H1 (cell line): Measurements from ENCODE around the gene DRC1. TPM values are rescaled to one million over a fixed set of nuclear protein-coding genes. Genes with fewer than 3 reads are reported as not detected.

ENCODE experiments used
- CTCF ChIA-PET: fragments of 300-600 bp; sonication (Branson Sonifier 250); formaldehyde crosslinking; loops from one replicate; lab custom pipeline; 2021; ENCODE audit not compliant: partially characterized antibody; lab: Charles Lee
- POLR2A ChIA-PET: fragments of 300-600 bp; sonication (Branson Sonifier 250); formaldehyde crosslinking; loops from one replicate; lab custom pipeline; 2021; ENCODE audit warnings: inconsistent platforms; ENCODE audit not compliant: partially characterized antibody; lab: Charles Lee
- DNase-seq, 2 experiments: peaks; one replicate each; pipeline versions ENCODE4 v3.0.0 to v3.0.0-alpha.2; 2010 to 2022; ENCODE audit warnings: low spot score in 2 of 2, low read depth in 1 of 2, mixed read lengths in 1 of 2
- FAIRE-seq: peaks from 2 replicates; lab custom pipeline; 2011; peaks lifted over from hg19 to GRCh38; lab: Jason Lieb, UNC
- H2AFZ ChIP-seq: 2 replicates; pipeline ENCODE4 v1.8.1; 2012; ENCODE audit warnings: low read length, inconsistent platforms
- H2AK5ac ChIP-seq: 2 replicates; pipeline ENCODE4 v1.6.1; 2013; ENCODE audit warnings: low read depth, low read length
- H2BK120ac ChIP-seq: replicated peaks from 2 replicates; pipeline ENCODE3; 2013; ENCODE audit warnings: low read depth, low read length, inconsistent platforms
- H2BK12ac ChIP-seq: 2 replicates; pipeline ENCODE4 v1.6.1; 2013; ENCODE audit warnings: low read depth, low read length
- H2BK15ac ChIP-seq: 2 replicates; pipeline ENCODE4 v1.6.1; 2013; ENCODE audit warnings: low read length
- H2BK20ac ChIP-seq: 2 replicates; pipeline ENCODE4 v1.6.1; 2013; ENCODE audit warnings: low read length
- H2BK5ac ChIP-seq: 2 replicates; pipeline ENCODE4 v1.6.1; 2013; ENCODE audit warnings: low read depth, low read length
- H3K14ac ChIP-seq: 2 replicates; pipeline ENCODE4 v1.6.1; 2013; ENCODE audit warnings: inconsistent platforms; ENCODE audit not compliant: insufficient read length
- H3K18ac ChIP-seq: 2 replicates; pipeline ENCODE4 v1.6.1; 2013; ENCODE audit warnings: low read length; ENCODE audit errors: extremely low read depth
- H3K23ac ChIP-seq: 2 replicates; pipeline ENCODE4 v1.6.1; 2013; ENCODE audit warnings: inconsistent platforms; ENCODE audit not compliant: insufficient read length
- H3K23me2 ChIP-seq: 2 replicates; pipeline ENCODE4 v1.6.1; 2013; ENCODE audit warnings: low read depth, low read length
- H3K27ac ChIP-seq: 2 replicates; pipeline ENCODE4 v1.6.1; 2011; ENCODE audit warnings: low read depth, low read length, inconsistent platforms
- H3K27me3 ChIP-seq, 4 experiments: replicated peaks in 1 of 4; 1 replicate in 1 of 4; 2 replicates in 3 of 4; pipeline versions ENCODE4 v1.6.1 to v1.8.1; 2011 to 2013; ENCODE audit warnings: low read length in 3 of 4, mild to moderate bottlenecking in 3 of 4, inconsistent platforms in 2 of 4, mixed read lengths in 2 of 4, moderate library complexity in 1 of 4; ENCODE audit not compliant: control insufficient read depth in 3 of 4, insufficient read depth in 3 of 4; ENCODE audit errors: extremely low read depth in 1 of 4
- H3K36me3 ChIP-seq, 4 experiments: 2 replicates each; pipeline versions ENCODE4 v1.6.1 to v1.8.1; 2011 to 2013; ENCODE audit warnings: mild to moderate bottlenecking in 4 of 4, low read length in 3 of 4, moderate library complexity in 2 of 4, control low read depth in 1 of 4, inconsistent platforms in 1 of 4; ENCODE audit not compliant: insufficient read depth in 4 of 4, control insufficient read depth in 2 of 4
- H3K4ac ChIP-seq: replicated peaks from 2 replicates; pipeline ENCODE3; 2013; ENCODE audit warnings: low read length, low read depth, mixed read lengths, inconsistent platforms; ENCODE audit not compliant: insufficient read length
- H3K4me1 ChIP-seq, 4 experiments: replicated peaks in 1 of 4; 1 replicate in 1 of 4; 2 replicates in 3 of 4; pipeline versions ENCODE4 v1.6.1 to v1.8.1; 2011 to 2013; ENCODE audit warnings: low read length in 3 of 4, inconsistent platforms in 2 of 4, mixed read lengths in 1 of 4; ENCODE audit not compliant: insufficient read depth in 4 of 4, control insufficient read depth in 3 of 4
- H3K4me2 ChIP-seq, 2 experiments: 2 replicates each; pipeline versions ENCODE4 v1.6.1 to v1.8.1; 2011 to 2013; ENCODE audit warnings: low read depth in 2 of 2, low read length in 2 of 2, control low read depth in 1 of 2, inconsistent platforms in 1 of 2, mild to moderate bottlenecking in 1 of 2; ENCODE audit not compliant: insufficient read depth in 1 of 2
- H3K4me3 ChIP-seq, 4 experiments: fragments of 200-600, 300-600 bp in 1 of 4; sonication (generic), shearing (Covaris generic), sonication (Bioruptor Twin) in 1 of 4; 2 replicates each; pipeline versions ENCODE4 v1.5.1 to v1.8.1; 2011 to 2016; ENCODE audit warnings: low read length in 4 of 4, low read depth in 3 of 4, control low read depth in 2 of 4, inconsistent platforms in 2 of 4, mild to moderate bottlenecking in 2 of 4, mixed read lengths in 1 of 4, moderate library complexity in 1 of 4; ENCODE audit not compliant: insufficient read depth in 2 of 4; ENCODE audit errors: extremely low read depth in 1 of 4
- H3K56ac ChIP-seq: replicated peaks from 2 replicates; pipeline ENCODE3; 2013; ENCODE audit warnings: low read depth, mild to moderate bottlenecking, mixed read lengths, low read length, inconsistent platforms; ENCODE audit not compliant: insufficient read length
- H3K79me1 ChIP-seq: 2 replicates; pipeline ENCODE4 v1.6.1; 2013; ENCODE audit warnings: low read depth, low read length, control low read depth
- H3K79me2 ChIP-seq, 2 experiments: 2 replicates each; pipeline versions ENCODE4 v1.6.1 to v1.8.1; 2012 to 2013; ENCODE audit warnings: low read length in 2 of 2, mild to moderate bottlenecking in 2 of 2, inconsistent platforms in 1 of 2; ENCODE audit not compliant: insufficient read depth in 2 of 2, control insufficient read depth in 1 of 2
- H3K9ac ChIP-seq, 4 experiments: replicated peaks in 1 of 4; 1 replicate in 1 of 4; 2 replicates in 3 of 4; pipeline versions ENCODE4 v1.6.1 to v1.8.1; 2011 to 2013; ENCODE audit warnings: low read depth in 3 of 4, low read length in 3 of 4, control low read depth in 2 of 4, mild to moderate bottlenecking in 2 of 4, moderate library complexity in 2 of 4, inconsistent platforms in 1 of 4; ENCODE audit errors: extremely low read depth in 1 of 4
- H3K9me3 ChIP-seq, 2 experiments: 2 replicates each; pipeline versions ENCODE4 v1.6.1 to v1.8.1; 2012 to 2013; ENCODE audit warnings: mild to moderate bottlenecking in 2 of 2, moderate library complexity in 2 of 2, control low read depth in 1 of 2, inconsistent platforms in 1 of 2, low read depth in 1 of 2, low read length in 1 of 2, mixed read lengths in 1 of 2; ENCODE audit not compliant: insufficient read depth in 2 of 2
- H4K20me1 ChIP-seq, 2 experiments: replicated peaks in 1 of 2; 2 replicates each; pipeline versions ENCODE3 to v1.8.1; 2011 to 2013; ENCODE audit warnings: inconsistent platforms in 2 of 2, low read length in 2 of 2, mild to moderate bottlenecking in 1 of 2; ENCODE audit not compliant: insufficient read depth in 2 of 2, control insufficient read depth in 1 of 2
- H4K5ac ChIP-seq: 2 replicates; pipeline ENCODE4 v1.6.1; 2013; ENCODE audit warnings: low read length, low read depth, mixed read lengths, inconsistent platforms; ENCODE audit not compliant: insufficient read length
- H4K8ac ChIP-seq: 2 replicates; pipeline ENCODE4 v1.8.0; 2013; ENCODE audit warnings: mild to moderate bottlenecking, moderate library complexity, low read length, inconsistent platforms; ENCODE audit not compliant: insufficient read depth; ENCODE audit errors: extremely low read depth
- H4K91ac ChIP-seq: replicated peaks from 2 replicates; pipeline ENCODE3; 2013; ENCODE audit warnings: low read length, mixed read lengths, inconsistent platforms; ENCODE audit not compliant: insufficient read length
- BRCA1 ChIP-seq: IDR thresholded peaks from 2 replicates; pipeline ENCODE4 v1.6.1; 2012; ENCODE audit warnings: low read depth, low read length, improper control_type of control experiment
- CHD1 ChIP-seq: IDR thresholded peaks from 2 replicates; pipeline ENCODE4 v1.6.1; 2012; ENCODE audit warnings: low read depth, low read length, improper control_type of control experiment
- EZH2 ChIP-seq: fragments of 200-600 bp; sonication (generic); IDR thresholded peaks from 2 replicates; pipeline ENCODE4 v1.7.1; 2012; ENCODE audit warnings: low read depth, mild to moderate bottlenecking, moderate library complexity, low read length, inconsistent platforms; ENCODE audit not compliant: severe bottlenecking
- GTF2F1 ChIP-seq: IDR thresholded peaks from 2 replicates; pipeline ENCODE4 v1.6.1; 2012; ENCODE audit warnings: low read depth, low read length, improper control_type of control experiment, borderline replicate concordance
- JUN ChIP-seq: IDR thresholded peaks from 2 replicates; pipeline ENCODE4 v1.6.1; 2011; ENCODE audit warnings: low read depth, mild to moderate bottlenecking, improper control_type of control experiment, low read length
- KDM4A ChIP-seq: IDR thresholded peaks from one replicate; pipeline ENCODE4 v1.7.1; 2012; ENCODE audit warnings: low read depth, mild to moderate bottlenecking, moderate library complexity, low read length, inconsistent platforms; ENCODE audit not compliant: severe bottlenecking
- NANOG ChIP-seq: IDR thresholded peaks from 2 replicates; pipeline ENCODE4 v1.6.1; 2011; ENCODE audit warnings: low read length, low read depth, mild to moderate bottlenecking, inconsistent platforms; ENCODE audit not compliant: insufficient read depth, poor library complexity, severe bottlenecking
- RBBP5 ChIP-seq: IDR thresholded peaks from 2 replicates; pipeline ENCODE4 v1.7.1; 2012; ENCODE audit warnings: low read depth, mild to moderate bottlenecking, inconsistent platforms, low read length, moderate library complexity, borderline replicate concordance
- RFX5 ChIP-seq: IDR thresholded peaks from 2 replicates; pipeline ENCODE4 v1.6.1; 2011; ENCODE audit warnings: low read depth, low read length, improper control_type of control experiment, borderline replicate concordance
- RNF2 ChIP-seq: fragments of 200-900, 300-1000 bp; sonication (generic); IDR thresholded peaks from 2 replicates; pipeline ENCODE4 v1.7.1; 2016; ENCODE audit warnings: borderline replicate concordance, low read depth, mild to moderate bottlenecking, antibody characterized with exemption, low read length; ENCODE audit not compliant: poor library complexity, severe bottlenecking; ENCODE audit errors: missing control alignments
- SAP30 ChIP-seq: fragments of 300-600 bp; sonication (generic); IDR thresholded peaks from 2 replicates; pipeline ENCODE4 v1.7.1; 2012; ENCODE audit warnings: low read length, moderate library complexity, mild to moderate bottlenecking, inconsistent platforms; ENCODE audit not compliant: insufficient read depth, insufficient replicate concordance
- WGBS, 2 experiments: shearing (Covaris generic) in 1 of 2; methylation state at CpG; one replicate each; pipeline versions ENCODE4 v1.1.6 to v1.1.7; 2013 to 2015; ENCODE audit warnings: low lambda C conversion rate in 2 of 2, mixed read lengths in 2 of 2, inconsistent platforms in 1 of 2, low coverage in 1 of 2, missing lambda C conversion rate in 1 of 2; ENCODE audit not compliant: insufficient replicate concordance in 2 of 2, insufficient coverage in 1 of 2, insufficient read length in 1 of 2; ENCODE audit errors: extremely low coverage in 1 of 2, missing lambda C conversion rate in 1 of 2; 5-methylcytosine and 5-hydroxymethylcytosine counted together
- polyA plus RNA-seq, 7 experiments: library from polyadenylated mRNA; depleted of rRNA in 3 of 7; stranded (reverse) in 5 of 7; unstranded in 2 of 7; fragments of >200 nt in 5 of 7; fragments of 200-250 nt in 2 of 7; gene quantifications; 1 replicate in 5 of 7; 2 replicates in 1 of 7; 4 replicates in 1 of 7; pipeline versions ENCODE4 v1.2.1 to v1.2.3, GENCODE V29; 2011 to 2013; ENCODE audit warnings: missing spikeins in 2 of 7, mixed read lengths in 2 of 7
- total RNA-seq: library from RNA; stranded (reverse); fragmentation: NEBNext Ultra II Directional; extraction: Animal tissue kit (Norgen Biotek cat#: 25700); gene quantifications from 2 replicates; pipeline ENCODE4 v1.2.1, GENCODE V29; 2021

The DRC1 gene
- total and polyA plus RNA-seq, 2 of the 8 experiments (the other 6 are each of a cell fraction or from before 2014, with no cell fraction given): 0.08 TPM; not detected in 1

DNA sequence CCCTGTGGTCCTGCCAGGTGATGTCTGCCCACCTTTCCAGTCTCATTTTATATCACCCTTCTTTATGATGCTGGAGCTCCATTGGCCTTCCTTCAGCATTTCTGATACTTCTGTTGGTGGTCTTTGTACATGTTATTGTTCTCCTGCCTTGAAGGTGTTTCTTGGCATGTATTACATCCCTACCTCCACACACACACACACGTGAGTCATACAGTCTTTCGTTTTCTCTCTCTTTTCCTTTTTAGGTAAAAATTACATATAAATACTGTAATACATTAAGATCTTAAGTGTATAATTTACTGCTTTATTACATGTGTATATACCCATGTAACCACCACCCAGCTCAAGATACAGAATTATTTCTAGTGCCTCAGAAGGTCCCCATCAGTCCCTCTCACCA, 44.9 kb upstream of the DRC1 start:
- Histone ChIP-seq H3K36me3 (peaks cover 0 to 7% (median 0%) of the 10 kb centered on the region in 4 experiments; a peak in 1 of 8 replicates), H3K56ac (no peak overlapping the region), H3K4me1 (peaks cover 0 to 3% (median under 1%) of the 10 kb centered on the region in 4 experiments; a peak in 3 of 7 replicates), H3K4me2 (no peak overlapping the region), H3K27me3 (no peaks in the 10 kb centered on the region), H3K79me2 (peaks cover 9 to 94% of the 10 kb centered on the region in 2 experiments), H3K27ac (no peak overlapping the region), H2BK5ac (no peak overlapping the region), H3K14ac (no peak overlapping the region), H3K4me3 (no peak overlapping the region), H4K8ac (no peak overlapping the region), H2AFZ (no peak overlapping the region), H3K23ac (no peak overlapping the region), H2BK15ac (no peak overlapping the region), H4K91ac (no peak overlapping the region), H2BK12ac (no peak overlapping the region), H2AK5ac (no peak overlapping the region), H3K79me1 (peaks cover 10% of the 10 kb centered on the region), H3K9ac (no peak overlapping the region), H2BK20ac (no peak overlapping the region), H3K18ac (no peak overlapping the region), H3K23me2 (no peaks in the 10 kb centered on the region), H3K4ac (no peak overlapping the region), H2BK120ac (no peak overlapping the region), H4K20me1 (peaks cover 11 to 13% of the 10 kb centered on the region in 2 experiments), H3K9me3 (no peaks in the 10 kb centered on the region), H4K5ac (no peak overlapping the region)
- DNase-seq: no peak
- CTCF ChIA-PET: interaction anchor here (0.7 to 1.7 kb wide), 3 partner anchors 13 to 113 kb away, joined by 3 to 4 read pairs (median 3); no protein-coding TSS in a partner anchor
- 83% methylated on average over 2 of the region's 2 CpGs; no CpG with 5 or more reads in 1 of the 2 experiments for WGBS, 2 experiments
- POLR2A ChIA-PET: interaction anchor here (4.8 kb wide), 1 partner anchor 12 kb away, joined by 17 read pairs; the partner anchor contains the start of gene SELENOI
- FAIRE-seq: no peak
- TF ChIP-seq EZH2 (no peak), NANOG (no peak), BRCA1 (no peak), CHD1 (no peak), RNF2 (no peak), KDM4A (no peak), SAP30 (no peak), JUN (no peak), RFX5 (no peak), RBBP5 (no peak), GTF2F1 (no peak)
